ENCODE data around the gene ARMC2.
"Not testable (repeated sequence)": the region's sequence is repeated elsewhere in the genome, so short reads cannot be mapped to it uniquely, and the experiment has no call there.

Gene ARMC2

GRCh38 chr6:108922499-108922898 is 74.3 kb downstream of the ARMC2 start:
- no peak for DNase-seq

- no peak for DNase-seq
Observed at GRCh38 chr6:108927927-108928326, 79.7 kb downstream of the ARMC2 start.

- DNase-seq = no peak
Observed at GRCh38 chr6:108928650-108929049, 80.4 kb downstream of the ARMC2 start.

GRCh38 chr6:108931090-108931489 is 82.9 kb downstream of the ARMC2 start:
- not testable (repeated sequence) for DNase-seq

- no peak for DNase-seq
Observed at GRCh38 chr6:108937170-108937569, 88.9 kb downstream of the ARMC2 start.

- no peak for DNase-seq
Observed at GRCh38 chr6:108940741-108941140, 92.5 kb downstream of the ARMC2 start.

- DNase-seq = no peak
Observed at GRCh38 chr6:108941281-108941680, 93.1 kb downstream of the ARMC2 start.

- DNase-seq = no peak
Observed at GRCh38 chr6:108941859-108942258, 93.6 kb downstream of the ARMC2 start.

- no peak for DNase-seq
Observed at GRCh38 chr6:108942556-108943492, 94.6 kb downstream of the ARMC2 start.

GRCh38 chr6:108944071-108944470 is 95.8 kb downstream of the ARMC2 start:
- no peak for DNase-seq

- DNase-seq = no peak
Observed at GRCh38 chr6:108944707-108945680, 96.8 kb downstream of the ARMC2 start.

- DNase-seq = no peak
Observed at GRCh38 chr6:108945681-108946159, 97.5 kb downstream of the ARMC2 start.

GRCh38 chr6:108946695-108947094 is 98.5 kb downstream of the ARMC2 start:
- DNase-seq = no peak

GRCh38 chr6:108947114-108947854 is 99.1 kb downstream of the ARMC2 start:
- DNase-seq = peak; percentile 26 to 61

- DNase-seq = no peak
Observed at GRCh38 chr6:108948181-108948661, 100.0 kb downstream of the ARMC2 start.

GRCh38 chr6:108951351-108951953 is 103.2 kb downstream of the ARMC2 start:
- no peak for DNase-seq

- DNase-seq = no peak
Observed at GRCh38 chr6:108952776-108953486, 104.7 kb downstream of the ARMC2 start.

GRCh38 chr6:108953681-108954080 is 105.5 kb downstream of the ARMC2 start:
- DNase-seq = peak in 1 of 2 experiments; percentile 46

GRCh38 chr6:108955329-108955949 is 107.2 kb downstream of the ARMC2 start:
- DNase-seq = no peak

GRCh38 chr6:108957221-108957620 is 109.0 kb downstream of the ARMC2 start:
- DNase-seq = no peak

All from AML-193 (cell line).